ENCODE results near the gene PUM1.
A peak's percentile ranks its signal among the peaks of the same experiment; 100 is the strongest.

Gene PUM1

DNA sequence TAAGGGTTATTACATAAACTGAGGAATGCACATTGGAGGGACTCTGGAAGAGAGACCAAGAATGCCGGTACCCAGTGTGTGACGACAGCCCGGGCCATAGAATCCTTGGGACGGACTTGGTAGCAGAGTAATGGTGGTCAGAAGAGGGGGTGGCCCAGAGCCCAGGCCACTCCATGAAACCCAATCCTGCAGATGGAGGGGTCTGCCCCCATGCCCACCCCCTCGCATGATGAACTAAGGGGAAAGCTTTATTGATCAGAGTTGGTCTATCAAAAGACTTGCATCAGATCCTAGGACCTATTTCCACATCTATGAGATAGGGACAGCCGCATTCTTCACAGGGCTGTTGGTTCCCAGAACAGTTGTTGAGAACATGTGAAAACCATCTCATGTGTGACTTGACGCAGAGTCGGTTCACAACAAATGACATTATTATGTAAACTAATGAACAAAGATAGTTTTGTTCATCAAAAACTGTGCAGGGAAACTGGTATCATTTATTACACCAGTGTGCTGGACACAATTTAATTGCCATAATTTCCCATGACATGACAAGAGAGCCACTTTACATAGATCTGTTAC lies 135.5 kb downstream of the PUM1 start:
- DNase-seq (ENCODE audit: low read depth in 1 of 2, low spot score in 1 of 2): no peak

DNA sequence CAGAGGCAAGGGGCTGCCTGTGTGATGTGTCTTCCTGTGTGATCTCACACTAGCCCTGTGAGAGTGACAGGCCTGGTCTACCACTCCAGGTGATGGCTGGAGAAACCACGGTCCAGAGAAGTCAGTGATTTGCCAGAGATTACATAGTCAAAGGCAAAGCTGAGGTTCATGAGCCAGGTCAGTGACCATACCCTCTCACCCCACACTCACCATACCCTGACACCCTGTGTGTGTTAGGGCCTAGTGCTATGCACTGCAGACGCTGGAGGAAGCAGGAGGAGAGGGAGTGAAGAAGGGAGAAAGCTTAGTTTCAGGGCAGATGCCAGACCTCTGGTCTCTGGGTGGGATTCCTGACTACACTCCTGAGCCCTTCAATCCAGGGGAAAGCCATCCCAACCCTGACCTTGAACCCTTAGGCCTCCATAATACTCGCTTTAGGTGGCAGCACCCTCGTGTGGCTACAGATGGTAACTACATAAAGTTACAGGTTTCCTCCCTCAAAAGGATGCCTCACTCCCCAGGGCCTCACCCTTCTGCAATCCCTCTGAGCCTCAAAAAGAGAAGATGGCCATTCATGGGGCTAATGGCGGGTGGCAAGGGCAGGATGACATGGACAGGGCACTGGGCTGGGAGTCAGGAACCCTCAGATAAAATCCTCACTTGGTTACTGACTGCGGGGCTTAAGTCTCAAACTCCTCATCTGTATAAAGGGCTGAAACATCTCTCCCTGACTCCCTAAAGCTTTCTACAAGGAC lies 136.2 kb downstream of the PUM1 start:
- peak in 1 of 2 donors; percentile 40 for DNase-seq (ENCODE audit: low read depth in 1 of 2, low spot score in 1 of 2)

DNA sequence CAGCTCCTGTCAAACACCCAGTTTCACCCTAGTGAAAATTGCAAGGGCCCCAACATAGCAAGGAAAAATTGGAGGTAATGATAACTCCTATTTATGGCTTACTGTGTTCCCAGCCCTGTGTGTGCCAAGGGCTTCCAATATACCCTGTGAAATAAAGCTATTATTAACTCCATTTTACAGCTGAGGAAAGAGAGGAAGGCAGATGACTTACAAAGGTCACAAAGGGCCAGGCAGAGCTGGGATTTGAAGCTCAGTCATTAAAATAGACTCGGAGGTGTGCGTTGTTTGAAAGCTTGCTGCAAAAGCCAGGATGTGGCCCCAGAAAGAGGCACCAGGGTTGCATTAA lies 136.8 kb downstream of the PUM1 start:
- DNase-seq (ENCODE audit: low read depth in 1 of 2, low spot score in 1 of 2): no peak

DNA sequence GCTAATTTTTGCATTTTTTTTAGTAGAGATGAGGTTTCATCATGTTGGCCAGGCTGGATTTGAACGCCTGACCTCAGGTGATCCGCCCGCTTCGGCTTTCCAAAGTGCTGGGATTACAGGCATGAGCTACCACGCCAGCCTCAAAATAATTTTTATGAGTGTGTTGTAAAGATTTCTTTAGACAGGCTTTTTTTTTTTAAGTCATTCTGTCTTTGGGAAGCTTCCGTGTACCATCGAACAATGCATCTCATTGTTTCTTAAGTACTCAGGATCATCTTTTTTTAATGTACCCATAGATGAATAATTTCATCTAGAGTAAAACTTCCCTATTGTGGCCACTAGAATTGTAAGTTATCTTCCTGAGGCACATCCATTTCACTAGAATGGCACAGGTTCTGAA lies 137.3 kb downstream of the PUM1 start:
- no peak for DNase-seq (ENCODE audit: low read depth in 1 of 2, low spot score in 1 of 2)

GRCh38 chr1:30927448-30927847 lies 138.1 kb downstream of the PUM1 start:
- no peak for DNase-seq (ENCODE audit: low read depth in 1 of 2, low spot score in 1 of 2)

- DNase-seq (ENCODE audit: low read depth in 1 of 2, low spot score in 1 of 2): no peak
Measured at GRCh38 chr1:30923597-30923996, 141.9 kb downstream of the PUM1 start.

DNA sequence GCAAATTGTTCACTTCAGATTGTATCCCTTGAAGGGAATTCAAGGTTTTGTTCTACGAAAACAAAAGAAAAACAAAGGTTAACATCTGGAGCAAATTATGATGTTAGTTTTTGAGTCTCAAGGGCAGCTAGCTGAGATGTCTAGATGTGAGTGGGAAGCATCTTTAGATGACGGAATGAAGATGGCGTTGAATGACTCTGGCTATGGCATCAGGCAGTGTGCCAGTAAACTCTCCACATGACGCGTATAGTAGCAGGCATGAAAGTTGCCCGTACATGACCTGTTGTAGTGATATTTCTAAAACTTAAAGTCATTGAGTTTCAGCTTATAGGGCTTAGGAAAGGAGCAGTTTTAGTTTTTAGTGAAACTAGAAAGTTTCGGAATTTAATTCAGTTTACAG lies 144.7 kb downstream of the PUM1 start:
- DNase-seq (ENCODE audit: low read depth in 1 of 2, low spot score in 1 of 2): no peak

DNA sequence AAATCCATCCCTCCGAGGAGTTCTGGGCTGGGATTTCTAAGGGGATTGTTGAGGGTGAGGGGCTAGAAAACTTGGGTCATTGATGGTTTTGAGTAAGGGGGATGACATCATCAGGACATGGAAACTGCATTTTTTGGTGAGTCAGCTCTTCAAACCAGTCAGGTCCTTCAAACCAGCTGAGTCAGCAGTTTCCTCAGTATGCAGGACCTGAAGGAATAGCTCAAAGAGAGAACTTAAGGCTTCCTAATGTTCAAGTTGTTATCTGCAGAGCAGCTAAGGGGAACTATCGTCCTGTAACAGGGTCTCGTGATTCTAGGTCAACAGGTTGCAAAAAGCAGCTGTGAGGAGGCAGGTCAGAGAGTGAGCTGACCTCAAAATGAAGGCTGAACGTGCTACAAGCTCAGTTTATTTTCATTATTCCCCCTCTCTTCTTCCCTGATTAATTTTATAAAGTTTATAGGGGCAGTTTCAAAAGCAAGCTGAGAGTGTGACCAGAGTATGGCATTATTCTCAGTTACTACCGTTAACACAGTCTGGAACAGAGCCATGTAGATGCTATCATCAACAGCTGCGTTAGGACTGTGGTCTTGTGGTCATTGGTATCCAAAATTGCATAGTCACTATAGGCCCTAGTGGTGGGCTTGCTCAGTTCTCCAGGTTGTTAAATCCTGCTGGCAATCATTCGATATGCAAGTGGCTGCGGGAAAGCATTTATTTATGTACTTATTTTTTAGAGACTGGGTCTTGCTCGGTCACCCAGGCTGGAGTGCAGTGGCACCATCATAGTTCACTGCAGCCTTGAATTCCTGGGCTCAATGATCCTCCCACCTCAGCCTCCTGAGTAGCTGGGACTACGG lies 146.3 kb downstream of the PUM1 start:
- DNase-seq (ENCODE audit: low read depth in 1 of 2, low spot score in 1 of 2): no peak

DNA sequence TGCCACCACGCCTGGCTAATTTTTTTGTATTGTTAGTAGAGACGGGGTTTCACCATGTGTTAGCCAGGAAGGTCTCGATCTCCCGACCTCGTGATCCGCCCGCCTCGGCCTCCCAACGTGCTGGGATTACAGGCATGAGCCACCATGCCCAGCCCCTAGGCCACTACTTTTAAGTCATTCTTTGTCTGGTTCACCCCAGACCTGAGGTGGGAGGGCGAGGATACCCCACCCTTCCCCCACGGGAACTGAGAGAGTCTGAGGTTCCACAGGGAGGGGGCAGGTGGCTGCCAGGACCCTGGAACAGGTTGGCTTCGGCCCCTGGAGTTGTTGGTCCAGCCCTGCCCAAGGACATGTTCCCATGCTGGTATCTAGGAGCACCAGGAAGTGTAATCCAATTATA lies 149.2 kb downstream of the PUM1 start:
- DNase-seq (ENCODE audit: low read depth in 1 of 2, low spot score in 1 of 2): no peak

GRCh38 chr1:30915491-30916230 lies 149.9 kb downstream of the PUM1 start:
- DNase-seq (ENCODE audit: low read depth in 1 of 2, low spot score in 1 of 2): no peak

GRCh38 chr1:30914931-30915330 lies 150.6 kb downstream of the PUM1 start:
- DNase-seq (ENCODE audit: low read depth in 1 of 2, low spot score in 1 of 2): no peak

DNA sequence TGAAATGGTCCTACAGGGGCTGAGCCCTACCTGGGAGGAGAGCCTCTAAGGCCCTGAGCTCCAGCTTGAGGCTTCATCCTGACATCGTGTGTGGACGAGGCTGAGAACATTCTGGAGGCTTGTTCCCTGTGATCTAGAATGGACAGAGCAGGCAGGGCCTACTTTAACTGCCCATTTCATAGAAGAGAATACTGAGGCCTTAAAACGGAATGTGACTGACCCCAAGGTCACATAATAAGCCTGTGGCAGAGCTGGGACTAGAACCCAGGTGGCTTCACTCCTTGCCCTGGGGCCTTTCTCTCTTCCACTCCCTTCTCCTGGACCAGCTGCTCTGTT lies 151.0 kb downstream of the PUM1 start:
- no peak for DNase-seq (ENCODE audit: low read depth in 1 of 2, low spot score in 1 of 2)

GRCh38 chr1:30912913-30913652 lies 152.4 kb downstream of the PUM1 start:
- no peak for DNase-seq (ENCODE audit: low read depth in 1 of 2, low spot score in 1 of 2)

DNA sequence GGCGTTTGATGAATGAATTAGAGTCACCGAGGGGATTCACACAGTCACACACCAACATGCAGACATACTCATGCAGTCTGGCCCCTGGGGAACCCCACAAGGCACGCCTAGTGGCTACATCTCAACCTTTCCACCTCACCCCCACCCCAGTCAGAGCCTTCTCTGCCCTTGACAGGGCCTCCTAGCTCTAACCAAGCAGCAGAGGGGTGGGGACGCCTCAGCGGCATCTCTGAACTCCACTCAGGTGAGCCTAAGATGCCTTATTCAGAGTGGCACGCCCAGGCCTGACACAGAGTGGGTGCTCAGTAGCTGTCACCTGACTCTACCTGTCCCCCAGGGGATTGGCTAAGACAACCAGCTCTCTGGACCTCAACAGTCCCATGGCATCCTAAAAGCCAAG lies 153.3 kb downstream of the PUM1 start:
- no peak for DNase-seq (ENCODE audit: low read depth in 1 of 2, low spot score in 1 of 2)

- DNase-seq (ENCODE audit: low read depth in 1 of 2, low spot score in 1 of 2): peak in 1 of 2 donors; percentile 37
Measured at GRCh38 chr1:30911059-30911954, 154.2 kb downstream of the PUM1 start.

- no peak for DNase-seq (ENCODE audit: low read depth in 1 of 2, low spot score in 1 of 2)
Measured at GRCh38 chr1:30909365-30910068, 156.0 kb downstream of the PUM1 start.

GRCh38 chr1:30908696-30909364 lies 156.7 kb downstream of the PUM1 start, which contains the start of gene SDC3:
SDC3 (minus strand) TSS chr1:30908758; CDS start chr1:30908586, 172 bp downstream.
- no peak for DNase-seq (ENCODE audit: low read depth in 1 of 2, low spot score in 1 of 2)

DNA sequence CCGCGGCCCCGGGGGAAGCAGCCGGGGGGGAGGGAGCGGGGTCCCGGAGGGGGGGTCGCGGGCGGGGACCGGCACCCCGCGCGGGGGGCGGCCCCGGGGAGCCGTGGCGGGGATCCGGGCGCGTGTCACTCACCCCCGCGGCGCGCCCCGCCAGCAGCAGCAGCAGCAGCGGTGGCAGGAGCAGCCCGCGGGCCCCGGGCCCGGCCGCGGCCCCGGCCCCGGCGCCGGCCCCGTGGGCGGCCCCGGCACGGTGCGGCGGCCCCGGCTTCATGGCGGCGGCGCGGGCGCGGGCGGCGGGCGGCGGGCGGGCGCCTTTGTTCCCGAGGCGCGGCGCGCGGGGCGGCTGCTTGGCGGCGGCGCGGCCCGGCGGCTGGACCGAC lies 157.2 kb downstream of the PUM1 start:
- DNase-seq (ENCODE audit: low read depth in 1 of 2, low spot score in 1 of 2): no peak

All from activated CD4-positive, alpha-beta T cell treated with anti-CD3 and anti-CD28 coated beads, Interleukin-2, amount 50 U/mL, for 24 hours (primary cell).